CD14-positive monocyte (primary cell): ENCODE results near the gene RMND5B. TPM values are rescaled to one million over a fixed set of nuclear protein-coding genes. Genes with fewer than 3 reads are reported as not detected.

Experiments
- DNase-seq, 3 donors: peaks; one replicate each; pipeline ENCODE4 v3.0.0-alpha.2; 2011 to 2022
- H2AFZ ChIP-seq: 2 replicates; pipeline ENCODE4 v1.6.0; 2012; ENCODE audit warnings: mild to moderate bottlenecking, low read depth, low read length, inconsistent platforms; ENCODE audit not compliant: insufficient read depth, poor library complexity, severe bottlenecking
- H3K27ac ChIP-seq, 2 donors: 1 replicate in 1 of 2; 2 replicates in 1 of 2; pipeline ENCODE4 v1.5.1; 2012 to 2013; ENCODE audit warnings: low read length in 2 of 2, control low read depth in 1 of 2, inconsistent platforms in 1 of 2, low read depth in 1 of 2, mild to moderate bottlenecking in 1 of 2
- H3K27me3 ChIP-seq, 2 donors: one replicate each; pipeline versions ENCODE4 v1.6.0 to v1.6.1; 2011 to 2013; ENCODE audit warnings: low read length in 2 of 2; ENCODE audit not compliant: control insufficient read depth in 2 of 2, insufficient read depth in 2 of 2
- H3K36me3 ChIP-seq, 2 donors: replicated peaks in 1 of 2; 1 replicate in 1 of 2; 2 replicates in 1 of 2; pipeline versions ENCODE4 v1.5.1 to v1.6.1; 2012 to 2013; ENCODE audit warnings: low read length in 2 of 2, control low read depth in 1 of 2, inconsistent platforms in 1 of 2, mild to moderate bottlenecking in 1 of 2; ENCODE audit not compliant: insufficient read depth in 2 of 2, control insufficient read depth in 1 of 2
- H3K4me1 ChIP-seq, 2 donors: 1 replicate in 1 of 2; 2 replicates in 1 of 2; pipeline versions ENCODE4 v1.5.1 to v1.6.1; 2012 to 2013; ENCODE audit warnings: low read length in 2 of 2, control low read depth in 1 of 2, inconsistent platforms in 1 of 2, mild to moderate bottlenecking in 1 of 2, moderate library complexity in 1 of 2; ENCODE audit not compliant: insufficient read depth in 2 of 2, control insufficient read depth in 1 of 2
- H3K4me2 ChIP-seq: replicated peaks from 2 replicates; pipeline ENCODE3; 2012; ENCODE audit warnings: low read length, moderate library complexity, mild to moderate bottlenecking; ENCODE audit not compliant: poor library complexity, severe bottlenecking; ENCODE audit errors: extremely low read depth
- H3K4me3 ChIP-seq, 3 experiments: fragments of 200-600 bp in 1 of 3; sonication (generic) in 1 of 3; replicated peaks in 1 of 3; 1 replicate in 2 of 3; 2 replicates in 1 of 3; pipeline ENCODE4 v1.5.1; 2011 to 2013; ENCODE audit warnings: low read length in 3 of 3, mild to moderate bottlenecking in 3 of 3, control low read depth in 2 of 3, low read depth in 2 of 3, inconsistent platforms in 1 of 3, moderate library complexity in 1 of 3
- H3K79me2 ChIP-seq: 2 replicates; pipeline ENCODE4 v1.6.0; 2012; ENCODE audit warnings: mild to moderate bottlenecking, control low read depth, inconsistent platforms, low read length, moderate library complexity; ENCODE audit not compliant: insufficient read depth
- H3K9ac ChIP-seq: 2 replicates; pipeline ENCODE4 v1.6.0; 2017; ENCODE audit warnings: low read length, mild to moderate bottlenecking; ENCODE audit not compliant: insufficient read depth, poor library complexity, severe bottlenecking
- H3K9me3 ChIP-seq, 2 donors: replicated peaks in 1 of 2; 1 replicate in 1 of 2; 2 replicates in 1 of 2; pipeline versions ENCODE4 v1.5.1 to v1.6.1; 2012 to 2013; ENCODE audit warnings: low read length in 2 of 2, control low read depth in 1 of 2; ENCODE audit not compliant: control insufficient read depth in 1 of 2, insufficient read depth in 1 of 2
- H4K20me1 ChIP-seq: 2 replicates; pipeline ENCODE4 v1.6.0; 2012; ENCODE audit warnings: mild to moderate bottlenecking, low read length, control low read depth, moderate library complexity; ENCODE audit not compliant: insufficient read depth
- H3K27ac Mint-ChIP-seq, 7 donors: one replicate each; pipeline ENCODE4 v1.8.0; 2020; ENCODE audit warnings: mild to moderate bottlenecking in 7 of 7, mixed read lengths in 7 of 7, moderate library complexity in 6 of 7, inconsistent platforms in 2 of 7
- H3K27me3 Mint-ChIP-seq, 3 donors: one replicate each; pipeline ENCODE4 v1.8.0; 2021 to 2022; ENCODE audit warnings: low read depth in 3 of 3, mild to moderate bottlenecking in 3 of 3, mixed read lengths in 3 of 3, moderate library complexity in 3 of 3, inconsistent platforms in 1 of 3
- H3K36me3 Mint-ChIP-seq, 2 donors: one replicate each; pipeline ENCODE4 v1.8.0; 2020; ENCODE audit warnings: mixed read lengths in 2 of 2, inconsistent platforms in 1 of 2, mild to moderate bottlenecking in 1 of 2
- H3K4me1 Mint-ChIP-seq: one replicate; pipeline ENCODE4 v1.8.0; 2020; ENCODE audit warnings: mild to moderate bottlenecking, mixed read lengths
- H3K4me3 Mint-ChIP-seq, 2 donors: one replicate each; pipeline ENCODE4 v1.8.0; 2020; ENCODE audit warnings: mild to moderate bottlenecking in 2 of 2, mixed read lengths in 2 of 2, moderate library complexity in 1 of 2
- H3K9me3 Mint-ChIP-seq, 7 donors: one replicate each; pipeline ENCODE4 v1.8.0; 2020 to 2022; ENCODE audit warnings: mixed read lengths in 7 of 7, mild to moderate bottlenecking in 6 of 7, moderate library complexity in 6 of 7, inconsistent platforms in 2 of 7
- CTCF ChIP-seq: fragments of 200-600 bp; IDR thresholded peaks from one replicate; pipeline ENCODE4 v1.8.0; 2022; ENCODE audit warnings: antibody characterized with exemption, mild to moderate bottlenecking
- WGBS: methylation state at CpG from one replicate; pipeline ENCODE4 v1.1.5; 2013; ENCODE audit warnings: missing lambda C conversion rate; ENCODE audit not compliant: insufficient coverage; 5-methylcytosine and 5-hydroxymethylcytosine counted together
- intact Hi-C, 2 donors: fragments of 100-400 bp; cut with micrococcal nuclease; formaldehyde crosslinking; loops; one replicate each; pipeline versions ENCODE4 v1.15.0 to v1.15.1; 2023
- polyA plus RNA-seq, 3 donors: library from polyadenylated mRNA; depleted of rRNA in 1 of 3; unstranded in 2 of 3; stranded (reverse) in 1 of 3; fragments of 300-500 nt in 2 of 3; fragments of >200 nt in 1 of 3; fragmentation: Illumina TruSeq in 2 of 3; gene quantifications; 1 replicate in 2 of 3; 2 replicates in 1 of 3; pipeline ENCODE4 v1.2.3, GENCODE V29; 2012 to 2021

Gene RMND5B
- polyA plus RNA-seq, 3 donors = 20.9 to 27.4 (median 23.9) TPM

DNA sequence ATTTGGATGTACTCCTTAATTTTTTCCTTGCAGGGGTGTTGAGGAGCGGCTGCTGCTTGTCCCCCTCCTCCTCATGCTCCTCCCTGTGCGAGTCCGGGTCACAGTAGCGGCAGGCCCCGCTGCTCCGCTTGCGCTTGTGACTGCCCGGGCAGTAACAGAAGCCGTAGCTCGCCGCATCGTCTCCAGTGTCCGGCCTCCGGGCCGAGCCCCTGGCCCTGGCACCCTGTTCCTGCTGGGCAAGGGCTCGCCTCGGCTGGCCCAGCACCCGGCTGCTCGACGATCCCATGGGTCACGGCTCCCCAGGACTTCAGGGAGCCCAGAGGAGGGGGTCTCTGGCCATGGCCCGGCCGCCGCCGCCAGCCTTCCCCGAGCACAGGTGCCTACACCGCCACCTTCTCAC is 56.2 kb downstream of the RMND5B start, which contains the start of gene GMCL2:
TSS of gene GMCL2 (minus strand) at position 358 of the 400 bp plus-strand sequence. CDS start at position 286, 72 bp downstream.
- no peak within 1 kb of the TSS for H3K4me3 Mint-ChIP-seq
- no peak within 1 kb of the TSS for H2AFZ ChIP-seq
- H3K9me3 ChIP-seq = no peaks in the 10 kb centered on the region
- peaks cover 7 to 16% of the 10 kb centered on the region in 2 donors for H3K4me1 ChIP-seq
- H3K36me3 Mint-ChIP-seq = no peaks in the 10 kb centered on the region
- no peaks in the 10 kb centered on the region for H3K9me3 Mint-ChIP-seq
- no peak for TF ChIP-seq CTCF
- H3K4me3 ChIP-seq = no peak within 1 kb of the TSS
- no peak within 1 kb of the TSS for H3K4me2 ChIP-seq
- DNase-seq = no peak
- H3K27ac Mint-ChIP-seq = peak within 1 kb of the TSS in 1 of 7 donors; percentile 53
- H3K36me3 ChIP-seq = no peaks in the 10 kb centered on the region
- WGBS = 92% methylated on average over 21 of the region's 27 CpGs
- no peak within 1 kb of the TSS for H3K9ac ChIP-seq
- peaks cover 17% of the 10 kb centered on the region for H3K4me1 Mint-ChIP-seq
- H3K27ac ChIP-seq = no peak within 1 kb of the TSS
- no peaks in the 10 kb centered on the region for H3K27me3 ChIP-seq
- intact Hi-C loops = no loop called here
- H4K20me1 ChIP-seq = no peaks in the 10 kb centered on the region
- no peaks in the 10 kb centered on the region for H3K79me2 ChIP-seq
- H3K27me3 Mint-ChIP-seq = peaks cover 1 to 8% (median 6%) of the 10 kb centered on the region in 3 donors

DNA sequence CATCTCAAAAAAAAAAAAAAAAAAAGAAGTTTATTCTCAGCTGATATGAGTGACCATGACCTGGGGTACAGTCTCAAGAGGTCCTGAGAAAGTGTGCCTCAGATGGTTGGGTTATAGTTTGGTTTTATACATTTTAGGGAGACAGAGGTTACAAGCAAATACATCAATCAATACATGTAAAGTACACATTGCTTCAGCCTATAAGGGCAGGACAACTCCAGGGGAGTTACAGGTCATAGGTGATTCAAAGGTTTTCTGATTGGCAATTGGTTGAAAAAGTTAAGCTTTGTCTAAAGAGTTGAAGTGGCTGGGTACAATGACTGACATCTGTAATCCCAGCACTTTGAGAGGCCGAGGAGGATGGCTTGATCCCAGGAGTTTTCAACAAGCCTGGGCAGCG is 58.6 kb downstream of the RMND5B start:
- no peak overlapping the region for H3K4me3 ChIP-seq
- H3K4me1 ChIP-seq = peaks cover 9 to 20% of the 10 kb centered on the region in 2 donors
- no peak for DNase-seq
- H3K36me3 ChIP-seq = no peaks in the 10 kb centered on the region
- no peaks in the 10 kb centered on the region for H4K20me1 ChIP-seq
- H3K9ac ChIP-seq = no peak overlapping the region
- WGBS = 50% methylated on average over 2 of the region's 2 CpGs
- no peak overlapping the region for H3K4me2 ChIP-seq
- no peaks in the 10 kb centered on the region for H3K36me3 Mint-ChIP-seq
- no peak for TF ChIP-seq CTCF
- H3K27me3 Mint-ChIP-seq = peaks cover 2 to 8% (median 8%) of the 10 kb centered on the region in 3 donors
- peaks cover 0 to 4% (median 2%) of the 10 kb centered on the region in 7 donors for H3K9me3 Mint-ChIP-seq
- H3K27me3 ChIP-seq = no peaks in the 10 kb centered on the region
- no peak overlapping the region for H2AFZ ChIP-seq
- intact Hi-C loops = no loop called here
- no peaks in the 10 kb centered on the region for H3K79me2 ChIP-seq
- peaks cover 22% of the 10 kb centered on the region for H3K4me1 Mint-ChIP-seq
- H3K9me3 ChIP-seq = no peaks in the 10 kb centered on the region
- no peak overlapping the region for H3K27ac Mint-ChIP-seq
- no peak overlapping the region for H3K4me3 Mint-ChIP-seq
- H3K27ac ChIP-seq = no peak overlapping the region
